Mucosa of descending colon (tissue), 3 donors: ENCODE measurements around the gene CDC42EP5. TPM values are rescaled to one million over a fixed set of nuclear protein-coding genes. Genes with fewer than 3 reads are reported as not detected.

Source experiments
- ATAC-seq: fragments of 200-7000 bp; cut with Tn5 transposase; one replicate; pipeline ENCODE4 v1.9.1; 2020; ENCODE audit warnings: mild to moderate bottlenecking, moderate library complexity
- DNase-seq, 3 donors: peaks; one replicate each; pipeline ENCODE4 v3.0.0-alpha.2; 2020
- H3K36me3 ChIP-seq: fragments of 200-600 bp; one replicate; pipeline ENCODE4 v1.8.0; 2021; ENCODE audit warnings: low read depth, mild to moderate bottlenecking
- H3K4me1 ChIP-seq: fragments of 200-600 bp; one replicate; pipeline ENCODE4 v1.8.0; 2021; ENCODE audit warnings: low read depth, mild to moderate bottlenecking
- H3K4me3 ChIP-seq: fragments of 200-600 bp; one replicate; pipeline ENCODE4 v1.8.0; 2021; ENCODE audit warnings: mild to moderate bottlenecking
- H3K9me3 ChIP-seq: fragments of 200-600 bp; one replicate; pipeline ENCODE4 v1.8.0; 2021; ENCODE audit warnings: mild to moderate bottlenecking
- CTCF ChIP-seq: fragments of 200-600 bp; IDR thresholded peaks from one replicate; pipeline ENCODE4 v1.8.0; 2022; ENCODE audit warnings: antibody characterized with exemption, mild to moderate bottlenecking
- intact Hi-C, 2 donors: fragments of 100-400 bp; cut with DNase I in 1 of 2; cut with micrococcal nuclease in 1 of 2; formaldehyde crosslinking; loops; one replicate each; pipeline versions ENCODE4 v1.11.0 to v1.11.1; 2022; cut with DNase I, micrococcal nuclease
- total RNA-seq, 3 donors: library from RNA; stranded (reverse); fragmentation: NEBNext Ultra II Directional in 2 of 3; extraction: Animal tissue kit (Norgen Biotek cat#: 25700) in 2 of 3; gene quantifications; one replicate each; pipeline versions ENCODE4 v1.2.1 to v1.2.4, GENCODE V29; 2021 to 2023
- donor health status: DM: no; HTN: no; CAD: no; lungs with moderate emphysema.
- donor health status: DM: no; HTN: no; CAD: no.
- donor health status: DM: no; HTN: yes; CAD: no.

CDC42EP5 gene
- total RNA-seq, 3 donors from 2014 or later: 130 to 446 (median 319) TPM

GRCh38 chr19:54425382-54425723, 47.7 kb downstream of the CDC42EP5 start:
- H3K4me1 ChIP-seq: peaks cover 4% of the 10 kb centered on the region
- H3K9me3 ChIP-seq: no peaks in the 10 kb centered on the region
- intact Hi-C loops: no loop called here
- no peak for ATAC-seq
- TF ChIP-seq CTCF: no peak
- H3K36me3 ChIP-seq: no peaks in the 10 kb centered on the region
- no peak overlapping the region for H3K4me3 ChIP-seq
- no peak for DNase-seq

- DNase-seq: no peak
- H3K36me3 ChIP-seq: no peaks in the 10 kb centered on the region
- intact Hi-C loops: no loop called here
- no peaks in the 10 kb centered on the region for H3K4me1 ChIP-seq
- no peak for ATAC-seq
- H3K9me3 ChIP-seq: no peaks in the 10 kb centered on the region
- no peak overlapping the region for H3K4me3 ChIP-seq
- no peak for TF ChIP-seq CTCF
Observed at GRCh38 chr19:54424660-54425381, 48.3 kb downstream of the CDC42EP5 start.

GRCh38 chr19:54424201-54424600, 48.9 kb downstream of the CDC42EP5 start:
- Histone ChIP-seq H3K36me3 (no peaks in the 10 kb centered on the region), H3K9me3 (no peaks in the 10 kb centered on the region), H3K4me3 (no peak overlapping the region), H3K4me1 (no peaks in the 10 kb centered on the region)
- intact Hi-C loops: no loop called here
- DNase-seq (no peak), ATAC-seq (no peak)
- no peak for TF ChIP-seq CTCF

GRCh38 chr19:54422136-54422535, 51.0 kb downstream of the CDC42EP5 start:
- Histone ChIP-seq H3K4me3 (no peak overlapping the region), H3K4me1 (no peaks in the 10 kb centered on the region), H3K36me3 (no peaks in the 10 kb centered on the region), H3K9me3 (no peaks in the 10 kb centered on the region)
- ATAC-seq (no peak), DNase-seq (no peak)
- intact Hi-C loops: no loop called here
- TF ChIP-seq CTCF: no peak

- Histone ChIP-seq H3K4me3 (no peak overlapping the region), H3K9me3 (no peaks in the 10 kb centered on the region), H3K36me3 (no peaks in the 10 kb centered on the region), H3K4me1 (no peaks in the 10 kb centered on the region)
- no peak for DNase-seq
- ATAC-seq: no peak
- intact Hi-C loops: no loop called here
- no peak for TF ChIP-seq CTCF
Observed at GRCh38 chr19:54421521-54421920, 51.6 kb downstream of the CDC42EP5 start.

GRCh38 chr19:54421169-54421516, 52.0 kb downstream of the CDC42EP5 start:
- Histone ChIP-seq H3K4me1 (no peaks in the 10 kb centered on the region), H3K9me3 (no peaks in the 10 kb centered on the region), H3K36me3 (no peaks in the 10 kb centered on the region), H3K4me3 (no peak overlapping the region)
- intact Hi-C loops: no loop called here
- no peak for DNase-seq
- TF ChIP-seq CTCF: no peak
- no peak for ATAC-seq
